Measurements from ENCODE around the gene INHBB. TPM values are rescaled to one million over a fixed set of nuclear protein-coding genes. Genes with fewer than 3 reads are reported as not detected.

The INHBB gene
- total RNA-seq, 1 donor from 2014 or later: 0.62 TPM

- TF ChIP-seq CTCF (IDR thresholded peaks at IDR 0.05): no peak
- DNase-seq (ENCODE audit: extremely low spot score, unreplicated experiment): no peak
- Mint-ChIP-seq H3K27ac (ENCODE audit: unreplicated experiment) (no peak overlapping the region), H3K36me3 (ENCODE audit: unreplicated experiment) (peaks cover 1% of the 10 kb centered on the region), H3K9me3 (ENCODE audit: unreplicated experiment) (peaks cover 5% of the 10 kb centered on the region), H3K4me3 (ENCODE audit: unreplicated experiment) (no peak overlapping the region), H3K27me3 (ENCODE audit: unreplicated experiment) (peaks cover 36% of the 10 kb centered on the region), H3K4me1 (ENCODE audit: unreplicated experiment) (no peaks in the 10 kb centered on the region)
Observed at GRCh38 chr2:120373424-120373823, 27.5 kb downstream of the INHBB start.

GRCh38 chr2:120374821-120375220, 28.9 kb downstream of the INHBB start:
- Mint-ChIP-seq H3K4me3 (ENCODE audit: unreplicated experiment) (no peak overlapping the region), H3K27ac (ENCODE audit: unreplicated experiment) (no peak overlapping the region), H3K27me3 (ENCODE audit: unreplicated experiment) (peaks cover 47% of the 10 kb centered on the region), H3K4me1 (ENCODE audit: unreplicated experiment) (no peaks in the 10 kb centered on the region), H3K36me3 (ENCODE audit: unreplicated experiment) (peaks cover 1% of the 10 kb centered on the region), H3K9me3 (ENCODE audit: unreplicated experiment) (peaks cover 4% of the 10 kb centered on the region)
- no peak for TF ChIP-seq CTCF (IDR thresholded peaks at IDR 0.05)
- no peak for DNase-seq (ENCODE audit: extremely low spot score, unreplicated experiment)

- no peak overlapping the region for H3K27ac Mint-ChIP-seq (ENCODE audit: unreplicated experiment)
- peaks cover 50% of the 10 kb centered on the region for H3K27me3 Mint-ChIP-seq (ENCODE audit: unreplicated experiment)
- DNase-seq (ENCODE audit: extremely low spot score, unreplicated experiment): no peak
- H3K36me3 Mint-ChIP-seq (ENCODE audit: unreplicated experiment): peaks cover 1% of the 10 kb centered on the region
- TF ChIP-seq CTCF (IDR thresholded peaks at IDR 0.05): no peak
- H3K9me3 Mint-ChIP-seq (ENCODE audit: unreplicated experiment): no peaks in the 10 kb centered on the region
- no peak overlapping the region for H3K4me3 Mint-ChIP-seq (ENCODE audit: unreplicated experiment)
- no peaks in the 10 kb centered on the region for H3K4me1 Mint-ChIP-seq (ENCODE audit: unreplicated experiment)
Observed at GRCh38 chr2:120375251-120376020, 29.5 kb downstream of the INHBB start.

- Mint-ChIP-seq H3K4me3 (ENCODE audit: unreplicated experiment) (no peak overlapping the region), H3K36me3 (ENCODE audit: unreplicated experiment) (peaks cover 1% of the 10 kb centered on the region), H3K27ac (ENCODE audit: unreplicated experiment) (no peak overlapping the region), H3K9me3 (ENCODE audit: unreplicated experiment) (no peaks in the 10 kb centered on the region), H3K4me1 (ENCODE audit: unreplicated experiment) (no peaks in the 10 kb centered on the region), H3K27me3 (ENCODE audit: unreplicated experiment) (peaks cover 54% of the 10 kb centered on the region)
- TF ChIP-seq CTCF (IDR thresholded peaks at IDR 0.05): no peak
- no peak for DNase-seq (ENCODE audit: extremely low spot score, unreplicated experiment)
Observed at GRCh38 chr2:120376101-120376500, 30.2 kb downstream of the INHBB start.

- Mint-ChIP-seq H3K9me3 (ENCODE audit: unreplicated experiment) (no peaks in the 10 kb centered on the region), H3K36me3 (ENCODE audit: unreplicated experiment) (peaks cover 1% of the 10 kb centered on the region), H3K4me3 (ENCODE audit: unreplicated experiment) (no peak overlapping the region), H3K27ac (ENCODE audit: unreplicated experiment) (no peak overlapping the region), H3K27me3 (ENCODE audit: unreplicated experiment) (peaks cover 50% of the 10 kb centered on the region), H3K4me1 (ENCODE audit: unreplicated experiment) (no peaks in the 10 kb centered on the region)
- no peak for TF ChIP-seq CTCF (IDR thresholded peaks at IDR 0.05)
- no peak for DNase-seq (ENCODE audit: extremely low spot score, unreplicated experiment)
Observed at GRCh38 chr2:120376679-120377640, 31.0 kb downstream of the INHBB start.

Measured in osteocyte (in vitro differentiated cells).